ENCODE results near the gene TKTL1. TPM values are rescaled to one million over a fixed set of nuclear protein-coding genes. Genes with fewer than 3 reads are reported as not detected.
"Not testable (repeated sequence)": the region's sequence is repeated elsewhere in the genome, so short reads cannot be mapped to it uniquely, and the experiment has no call there.

TKTL1 gene
- total and polyA plus RNA-seq, 5 experiments from 2014 or later: 1.1 to 56.4 (median 38.8) TPM

DNA sequence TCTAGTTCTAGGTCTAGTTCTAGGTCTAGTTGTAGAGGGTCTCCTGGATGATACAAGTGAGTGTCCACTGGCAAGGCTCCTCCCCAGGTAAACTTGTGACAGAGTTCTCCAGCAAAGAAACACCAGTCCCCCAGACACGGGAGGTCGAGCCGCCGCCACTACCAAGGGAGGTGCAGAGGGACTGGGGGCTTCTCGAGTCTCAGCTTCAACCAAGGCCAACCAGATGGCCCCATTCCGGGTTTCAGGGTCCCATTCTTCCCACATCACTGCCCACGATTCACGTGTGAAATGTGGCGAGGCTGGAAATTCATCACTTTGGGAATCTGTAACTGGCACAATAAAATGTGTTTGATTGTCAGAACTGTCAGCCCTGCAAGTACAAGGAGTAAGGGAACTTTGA is 37.5 kb downstream of the TKTL1 start:
- no peak for DNase-seq
- no peaks in the 10 kb centered on the region for H3K36me3 Mint-ChIP-seq
- peak overlapping the region in 1 of 10 donors; percentile 58 for H3K4me3 Mint-ChIP-seq
- POLR2A ChIA-PET: interaction anchor here (1.3 kb wide), 1 partner anchor 45 kb away, joined by 5 read pairs; no protein-coding TSS in a partner anchor
- H3K9me3 Mint-ChIP-seq: no peaks in the 10 kb centered on the region
- no peaks in the 10 kb centered on the region for H3K27me3 Mint-ChIP-seq
- ATAC-seq: no peak
- H3K4me1 Mint-ChIP-seq: peaks cover 9 to 45% (median 34%) of the 10 kb centered on the region in 4 donors
- peak overlapping the region in 1 of 10 donors; percentile 15 for H3K27ac Mint-ChIP-seq

DNA sequence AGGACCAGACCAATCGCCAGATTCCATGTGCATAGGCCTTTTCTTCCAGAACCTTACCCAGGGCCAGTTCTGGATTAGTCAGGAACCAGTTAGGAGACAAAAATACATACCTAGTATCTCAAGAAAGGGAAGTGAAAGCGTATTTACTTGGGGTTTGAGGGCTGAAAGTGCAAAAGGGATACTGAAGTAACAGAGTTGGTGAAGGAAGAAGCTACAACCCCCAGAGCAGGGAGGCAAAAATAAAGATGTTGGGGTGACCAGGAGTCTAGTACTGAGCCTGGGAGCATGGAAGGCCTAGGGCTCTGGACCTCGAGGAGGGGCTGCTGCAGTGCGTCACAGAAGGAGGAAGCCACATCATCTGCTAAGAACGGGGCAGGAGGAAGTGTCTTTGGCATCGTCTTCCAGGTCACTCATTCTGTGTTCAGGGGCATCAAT is 38.3 kb downstream of the TKTL1 start:
- Mint-ChIP-seq H3K27me3 (no peaks in the 10 kb centered on the region), H3K4me1 (peaks cover 7 to 40% (median 29%) of the 10 kb centered on the region in 4 donors), H3K27ac (peak overlapping the region in 8 of 10 donors; percentile 11 to 91 (median 52)), H3K9me3 (no peaks in the 10 kb centered on the region), H3K4me3 (peak overlapping the region in 6 of 10 donors; percentile 8 to 42 (median 26)), H3K36me3 (no peaks in the 10 kb centered on the region)
- POLR2A ChIA-PET: interaction anchor here (1.3 kb wide), 1 partner anchor 44 kb away, joined by 5 read pairs; no protein-coding TSS in a partner anchor
- ATAC-seq (peak in 1 of 2 donors; percentile 12), DNase-seq (no peak)

DNA sequence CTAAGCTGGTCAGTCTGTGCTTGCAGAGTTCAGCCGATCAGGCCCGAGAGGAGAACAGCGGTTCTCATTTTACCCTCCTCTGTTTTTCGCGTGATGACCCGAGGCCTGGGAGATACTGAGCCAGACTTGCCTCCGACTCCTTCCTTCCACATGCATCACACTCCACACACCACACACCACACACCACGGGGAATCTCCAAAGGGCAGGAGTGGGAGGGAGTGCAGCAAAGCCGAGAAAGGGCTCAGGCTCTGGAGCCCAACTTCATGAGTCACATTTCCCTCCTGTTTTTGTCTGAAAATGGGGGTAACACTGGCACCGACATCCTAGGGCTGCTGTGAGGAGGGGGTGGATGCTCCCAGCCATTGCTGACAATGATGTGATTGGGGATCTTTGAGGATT is 38.9 kb downstream of the TKTL1 start:
- Mint-ChIP-seq H3K27me3 (no peaks in the 10 kb centered on the region), H3K4me3 (no peak overlapping the region), H3K27ac (peak overlapping the region in 6 of 10 donors; percentile 9 to 80 (median 26)), H3K9me3 (no peaks in the 10 kb centered on the region), H3K4me1 (peaks cover 7 to 35% (median 25%) of the 10 kb centered on the region in 4 donors), H3K36me3 (no peaks in the 10 kb centered on the region)
- no peak for ATAC-seq
- POLR2A ChIA-PET: interaction anchor here (1.2 kb wide), 1 partner anchor 8 kb away, joined by 3 read pairs; no protein-coding TSS in a partner anchor
- DNase-seq: no peak

DNA sequence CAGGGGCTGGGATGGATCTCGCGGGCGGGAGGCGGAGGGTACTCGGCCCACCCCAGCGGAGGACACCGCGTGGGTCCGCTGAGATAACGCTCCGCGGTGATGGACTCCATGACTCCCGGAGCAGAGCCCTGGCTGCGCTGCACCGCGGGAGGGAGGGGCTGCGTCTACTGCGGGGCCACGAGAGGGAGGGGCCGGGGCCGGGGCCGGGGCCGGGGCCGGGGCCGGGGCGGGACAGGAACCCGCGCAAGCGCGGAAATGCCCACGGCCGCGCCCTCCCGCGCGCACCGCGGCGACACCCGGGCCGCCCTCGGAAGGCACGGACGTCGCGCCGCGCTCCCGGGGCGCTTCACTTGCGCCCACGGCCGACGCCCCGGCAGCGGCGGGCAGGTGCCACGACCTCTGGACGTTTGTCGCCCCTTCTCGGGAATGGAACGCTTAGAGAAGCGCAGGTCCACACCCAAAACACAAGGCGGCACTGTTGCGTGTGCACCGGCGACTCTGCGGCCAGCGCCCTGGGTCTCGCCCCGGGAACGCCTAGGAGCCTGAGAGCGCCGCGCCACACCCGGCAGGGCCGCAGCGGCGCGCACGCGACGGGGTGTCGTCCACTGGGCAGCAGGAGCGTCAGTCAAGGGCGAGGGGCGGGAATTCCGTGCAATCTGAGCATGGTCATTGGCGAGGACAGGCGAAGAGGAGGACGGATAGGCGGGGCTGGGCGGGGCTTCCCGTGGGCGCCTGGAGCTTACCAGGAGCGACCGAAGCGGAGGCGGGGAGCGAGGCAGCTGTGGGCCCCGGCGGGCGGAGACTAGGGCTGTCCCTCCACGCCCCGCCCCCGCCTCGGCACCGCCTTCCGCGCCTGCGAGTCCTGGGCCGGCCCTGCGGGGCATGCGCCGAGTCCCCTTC is 46.1 kb downstream of the TKTL1 start:
- H3K36me3 Mint-ChIP-seq, H3K9me3 Mint-ChIP-seq, H3K4me1 Mint-ChIP-seq, H3K4me3 Mint-ChIP-seq, H3K27me3 Mint-ChIP-seq, POLR2A ChIA-PET, H3K27ac Mint-ChIP-seq, DNase-seq: not testable (repeated sequence)
- ATAC-seq: peak; percentile 75

DNA sequence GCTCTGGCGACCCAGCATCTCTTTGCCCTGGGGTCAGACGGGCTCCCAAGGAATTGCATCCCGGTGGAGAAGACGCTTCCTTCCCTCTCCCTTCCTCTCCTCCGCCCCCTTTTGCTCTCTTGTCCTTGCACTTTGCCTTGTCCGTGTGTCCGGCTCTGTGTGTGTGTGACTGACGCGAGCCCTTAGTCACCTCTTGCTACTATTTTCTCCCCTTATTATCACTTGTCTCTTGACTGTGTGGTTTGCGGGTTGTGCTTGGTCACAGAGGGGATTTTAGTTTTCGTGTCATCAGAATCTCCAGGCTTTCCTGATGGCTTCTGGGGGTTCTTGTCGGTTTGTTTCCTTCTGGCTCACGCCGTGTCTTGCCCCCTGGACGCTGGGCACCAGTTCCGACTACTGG is 47.5 kb downstream of the TKTL1 start:
- H3K9me3 Mint-ChIP-seq, H3K27me3 Mint-ChIP-seq, H3K27ac Mint-ChIP-seq, H3K4me3 Mint-ChIP-seq, H3K36me3 Mint-ChIP-seq, DNase-seq, POLR2A ChIA-PET: not testable (repeated sequence)
- peaks cover 6 to 10% (median 8%) of the 10 kb centered on the region in 4 donors for H3K4me1 Mint-ChIP-seq
- ATAC-seq: peak in 1 of 2 donors; percentile 6

DNA sequence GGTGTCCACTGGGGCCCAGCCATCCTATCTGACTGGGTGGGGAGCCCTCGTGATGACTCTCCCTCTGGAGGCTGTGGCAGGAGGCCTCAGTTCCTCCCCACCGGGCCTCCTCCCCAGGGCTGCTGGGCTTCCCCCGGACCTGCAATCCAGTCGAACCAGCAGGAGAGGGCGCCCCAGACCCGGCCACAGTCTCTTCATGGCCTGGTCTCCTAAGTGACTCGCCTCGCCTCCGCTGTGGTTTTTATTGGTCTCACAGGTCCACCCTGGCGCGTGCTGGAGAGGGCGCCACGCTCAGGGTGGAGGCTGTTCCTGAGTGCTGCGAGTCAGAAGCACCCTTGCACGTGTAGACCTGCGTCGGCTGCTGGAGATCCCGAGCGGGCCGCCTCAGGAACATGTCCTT is 48.0 kb downstream of the TKTL1 start:
- POLR2A ChIA-PET, DNase-seq, H3K36me3 Mint-ChIP-seq, H3K27me3 Mint-ChIP-seq, H3K4me3 Mint-ChIP-seq, H3K27ac Mint-ChIP-seq, H3K9me3 Mint-ChIP-seq: not testable (repeated sequence)
- ATAC-seq: peak; percentile 12 to 22
- peaks cover 6 to 14% (median 12%) of the 10 kb centered on the region in 4 donors for H3K4me1 Mint-ChIP-seq

DNA sequence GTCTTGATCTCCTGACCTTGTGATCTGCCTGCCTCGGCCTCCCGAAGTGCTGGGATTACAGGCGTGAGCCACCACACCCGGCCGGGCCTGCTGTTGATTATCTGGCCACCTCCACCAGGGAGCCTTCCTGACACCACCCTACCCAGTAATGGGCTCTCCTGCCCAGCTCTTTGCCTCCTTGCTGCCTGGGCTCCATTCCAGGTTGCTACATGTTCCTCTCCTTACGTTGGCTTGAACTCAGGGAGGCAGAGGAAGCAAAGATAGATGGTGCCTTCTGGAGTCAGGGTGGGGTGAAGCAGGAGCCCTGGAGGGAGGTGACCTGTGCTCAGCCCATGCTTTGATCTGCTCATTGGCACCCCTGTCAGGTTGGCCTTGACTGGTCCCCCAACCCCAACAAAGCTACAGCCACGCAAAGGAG is 52.5 kb downstream of the TKTL1 start:
- Mint-ChIP-seq H3K4me1 (peaks cover 6 to 50% (median 43%) of the 10 kb centered on the region in 4 donors), H3K36me3 (peaks cover 0 to 22% (median 0%) of the 10 kb centered on the region in 3 donors), H3K27me3 (no peaks in the 10 kb centered on the region), H3K27ac (peak overlapping the region; percentile 46 to 97 (median 92)), H3K4me3 (peak overlapping the region in 6 of 10 donors; percentile 18 to 51 (median 23)), H3K9me3 (no peaks in the 10 kb centered on the region)
- POLR2A ChIA-PET: interaction anchor here (1.2 to 6.4 kb wide), 5 partner anchors 10 to 31 kb away, joined by 3 to 101 read pairs (median 6); partner anchors contain the start of gene EMD
- no peak for ATAC-seq
- no peak for DNase-seq

DNA sequence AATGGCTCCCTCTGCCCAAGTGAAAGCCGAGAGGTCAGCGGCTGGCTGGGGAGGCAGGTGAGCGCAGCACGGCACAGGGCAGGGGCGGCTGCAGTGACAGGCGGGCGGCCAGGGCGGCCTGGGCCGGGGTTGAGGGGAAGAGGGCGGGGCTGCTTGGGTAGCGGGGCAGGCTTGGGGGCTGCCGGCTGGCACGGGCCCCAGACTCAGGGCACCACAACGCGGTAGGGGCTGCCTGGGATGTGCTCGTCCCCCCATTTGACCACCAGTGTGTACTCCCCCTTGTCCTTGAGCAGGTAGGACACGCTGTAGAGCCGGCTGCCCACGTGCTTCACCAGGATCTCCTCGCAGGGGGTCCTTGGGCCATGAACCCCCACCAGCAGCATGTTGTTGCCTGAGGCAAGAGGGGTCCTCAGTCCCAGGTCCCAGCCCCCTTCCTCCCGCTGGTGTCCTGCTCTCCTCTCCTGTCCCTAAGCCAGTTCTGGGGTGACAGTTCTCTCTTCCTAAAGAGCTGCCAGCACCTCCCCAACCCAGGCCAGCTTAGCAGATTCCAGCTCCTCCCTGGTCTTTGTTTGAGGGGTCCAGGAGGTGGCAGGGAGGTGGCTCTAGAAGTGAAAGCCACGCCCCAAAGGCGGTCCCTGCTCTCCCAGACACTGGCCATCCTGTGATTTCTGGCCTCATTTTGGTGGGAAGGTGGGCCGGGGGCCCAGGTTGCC is 53.2 kb downstream of the TKTL1 start:
- Mint-ChIP-seq H3K27ac (peak overlapping the region in 8 of 10 donors; percentile 29 to 97 (median 96)), H3K36me3 (peaks cover 0 to 28% (median 0%) of the 10 kb centered on the region in 3 donors), H3K4me3 (peak overlapping the region in 3 of 10 donors; percentile 18 to 62 (median 18)), H3K9me3 (no peaks in the 10 kb centered on the region), H3K27me3 (no peaks in the 10 kb centered on the region), H3K4me1 (peaks cover 6 to 57% (median 46%) of the 10 kb centered on the region in 4 donors)
- POLR2A ChIA-PET: interaction anchor here (1.0 to 6.4 kb wide), 6 partner anchors 9 to 49 kb away, joined by 3 to 101 read pairs (median 6); partner anchors contain the start of genes EMD and FLNA
- ATAC-seq: no peak
- DNase-seq: peak in 1 of 10 donors; percentile 58

DNA sequence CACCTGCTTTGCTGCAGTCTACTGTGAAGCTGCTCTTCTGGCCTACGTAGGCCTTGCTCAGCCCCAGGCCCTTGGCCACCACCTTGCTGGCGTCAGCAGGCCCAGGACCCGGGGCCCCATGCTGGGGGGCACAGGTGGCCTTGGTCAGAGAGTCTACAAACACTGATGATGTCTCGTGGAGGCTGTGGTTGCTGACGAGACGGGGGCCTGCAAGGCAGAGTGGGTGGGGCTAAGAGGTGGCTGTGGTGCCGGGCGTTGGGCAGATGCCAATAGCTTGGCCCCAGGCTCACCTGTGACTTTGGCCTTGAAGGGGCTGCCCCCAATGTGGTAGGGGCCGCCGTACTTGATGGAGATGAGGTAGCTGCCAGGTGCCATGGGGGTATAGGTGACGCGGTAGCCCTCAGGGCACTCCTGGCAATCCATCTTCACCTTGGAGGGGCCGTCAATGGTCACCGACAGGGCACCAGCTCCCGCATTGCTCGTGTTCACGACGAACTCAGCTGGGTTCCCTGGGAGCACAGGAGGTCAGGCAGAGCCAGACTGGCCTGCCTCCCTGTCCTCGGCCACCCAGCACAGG is 53.9 kb downstream of the TKTL1 start:
- ATAC-seq (no peak), DNase-seq (peak in 1 of 10 donors; percentile 59)
- H3K27me3 Mint-ChIP-seq: no peaks in the 10 kb centered on the region
- peak overlapping the region in 5 of 10 donors; percentile 7 to 62 (median 45) for H3K4me3 Mint-ChIP-seq
- H3K4me1 Mint-ChIP-seq: peaks cover 6 to 61% (median 48%) of the 10 kb centered on the region in 4 donors
- peaks cover 0 to 30% (median 0%) of the 10 kb centered on the region in 3 donors for H3K36me3 Mint-ChIP-seq
- peak overlapping the region in 8 of 10 donors; percentile 19 to 95 (median 82) for H3K27ac Mint-ChIP-seq
- no peaks in the 10 kb centered on the region for H3K9me3 Mint-ChIP-seq
- POLR2A ChIA-PET: interaction anchor here (0.9 to 6.4 kb wide), 9 partner anchors 8 to 198 kb away, joined by 3 to 101 read pairs (median 7); partner anchors contain the start of genes EMD, FLNA and IKBKG

DNA sequence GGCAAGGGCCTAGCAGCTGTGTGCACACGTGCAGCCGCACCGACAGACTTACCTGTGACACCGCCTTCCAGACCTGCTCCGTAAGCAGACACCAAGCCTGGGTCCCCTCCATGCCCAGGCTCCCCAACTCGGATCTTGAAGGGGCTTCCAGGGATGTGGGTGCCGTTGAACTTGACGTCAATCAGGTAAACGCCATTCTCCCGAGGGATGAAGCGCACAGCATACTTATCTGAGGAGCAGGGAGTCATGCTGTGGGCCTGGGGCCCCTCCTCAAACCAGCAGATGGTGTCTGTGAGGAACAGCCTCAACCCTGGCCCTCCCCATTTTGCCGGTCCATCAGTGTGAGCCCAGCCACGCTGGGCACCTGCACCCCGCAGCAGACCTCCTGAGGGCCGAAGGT is 54.4 kb downstream of the TKTL1 start:
- Mint-ChIP-seq H3K4me3 (peak overlapping the region in 6 of 10 donors; percentile 9 to 68 (median 42)), H3K27me3 (no peaks in the 10 kb centered on the region), H3K4me1 (peaks cover 6 to 61% (median 49%) of the 10 kb centered on the region in 4 donors), H3K36me3 (peaks cover 0 to 30% (median 0%) of the 10 kb centered on the region in 3 donors), H3K9me3 (no peaks in the 10 kb centered on the region), H3K27ac (peak overlapping the region in 9 of 10 donors; percentile 8 to 95 (median 79))
- POLR2A ChIA-PET: interaction anchor here (0.9 to 6.4 kb wide), 9 partner anchors 8 to 197 kb away, joined by 3 to 101 read pairs (median 7); partner anchors contain the start of genes EMD, FLNA and IKBKG
- DNase-seq: peak in 1 of 10 donors; percentile 34
- ATAC-seq: no peak

DNA sequence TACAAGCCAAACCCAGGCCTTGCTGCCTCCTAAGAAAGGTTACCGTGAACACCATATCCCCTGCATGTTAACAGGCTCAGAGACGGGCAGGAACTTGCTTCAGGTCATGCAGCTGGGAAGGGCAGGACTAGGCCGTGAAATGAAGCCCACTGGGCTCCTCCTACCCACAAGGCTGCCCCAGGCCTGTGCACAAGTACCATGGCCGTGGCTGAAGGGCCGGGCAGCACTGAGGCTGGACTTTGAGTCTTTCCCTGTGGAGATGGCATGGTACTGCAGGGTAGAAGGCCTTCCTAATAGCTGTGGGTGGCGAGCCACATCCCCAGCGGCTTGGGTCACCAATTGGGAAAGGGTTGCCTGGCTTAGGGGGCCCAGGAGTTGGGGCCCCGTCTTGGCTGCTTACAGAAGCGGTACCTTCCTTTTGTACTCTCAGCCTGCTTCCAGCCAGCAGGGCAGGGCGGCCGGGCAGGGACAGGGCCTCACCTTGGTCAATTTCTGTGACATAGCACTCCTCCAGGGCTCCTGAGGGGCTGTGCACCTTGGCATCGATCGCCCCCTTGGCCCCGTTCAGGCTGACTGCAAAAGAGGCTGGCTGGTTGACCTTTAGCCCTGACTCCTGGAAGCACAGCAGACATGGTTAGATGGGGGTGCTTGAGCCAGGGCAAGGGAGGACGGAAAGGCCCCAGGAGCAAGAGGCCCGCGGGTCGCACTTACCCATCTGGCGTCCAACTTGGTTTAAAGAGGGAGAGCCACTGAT is 55.0 kb downstream of the TKTL1 start:
- peaks cover 0 to 34% (median 0%) of the 10 kb centered on the region in 3 donors for H3K36me3 Mint-ChIP-seq
- H3K4me3 Mint-ChIP-seq: peak overlapping the region in 9 of 10 donors; percentile 10 to 70 (median 53)

More for the DNA sequence above, 55.0 kb downstream of the TKTL1 start:
- POLR2A ChIA-PET: interaction anchor here (1.3 to 6.4 kb wide), 8 partner anchors 12 to 197 kb away, joined by 3 to 101 read pairs (median 7); partner anchors contain the start of genes EMD, FLNA and IKBKG
- Mint-ChIP-seq H3K9me3 (no peaks in the 10 kb centered on the region), H3K4me1 (peaks cover 6 to 61% (median 49%) of the 10 kb centered on the region in 4 donors), H3K27ac (peak overlapping the region in 9 of 10 donors; percentile 31 to 95 (median 85)), H3K27me3 (no peaks in the 10 kb centered on the region)
- DNase-seq: peak in 1 of 10 donors; percentile 27
- peak; percentile 0 to 1 for ATAC-seq

Measured in naive thymus-derived CD8-positive, alpha-beta T cell (primary cell).